Esophagus muscularis mucosa (tissue), 4 donors: ENCODE data around the gene NRXN3. TPM values are rescaled to one million over a fixed set of nuclear protein-coding genes. Genes with fewer than 3 reads are reported as not detected.

ENCODE experiments used
- DNase-seq: peaks from one replicate; pipeline ENCODE4 v3.0.0-alpha.2; 2017; ENCODE audit errors: extremely low spot score
- H3K27ac ChIP-seq, 4 donors: fragments of 200-600 bp; sonication (generic); replicated peaks in 1 of 4; 1 replicate in 3 of 4; 2 replicates in 1 of 4; pipeline ENCODE4 v1.5.1; 2016 to 2019; ENCODE audit warnings: mild to moderate bottlenecking in 1 of 4
- H3K27me3 ChIP-seq, 4 donors: fragments of 200-600 bp; sonication (generic); one replicate each; pipeline versions ENCODE4 v1.5.1 to v1.6.0; 2016 to 2019
- H3K36me3 ChIP-seq, 4 donors: fragments of 200-600 bp; sonication (generic); one replicate each; pipeline ENCODE4 v1.5.1; 2016 to 2019
- H3K4me1 ChIP-seq, 4 donors: fragments of 200-600 bp; sonication (generic); one replicate each; pipeline ENCODE4 v1.5.1; 2016 to 2019
- H3K4me3 ChIP-seq, 4 donors: fragments of 200-600 bp; sonication (generic); 1 replicate in 2 of 4; 2 replicates in 2 of 4; pipeline ENCODE4 v1.5.1; 2016 to 2019; ENCODE audit warnings: mild to moderate bottlenecking in 4 of 4, moderate library complexity in 1 of 4
- H3K9me3 ChIP-seq, 4 donors: fragments of 200-600 bp; sonication (generic); 1 replicate in 3 of 4; 2 replicates in 1 of 4; pipeline ENCODE4 v1.5.1; 2016 to 2019
- CTCF ChIP-seq, 3 experiments: fragments of 200-600 bp in 2 of 3; fragments of 450-650 bp in 1 of 3; sonication (generic) in 2 of 3; IDR thresholded peaks; one replicate each; pipeline ENCODE4 v1.5.1; 2017 to 2019; ENCODE audit warnings: antibody characterized with exemption in 3 of 3, mild to moderate bottlenecking in 2 of 3, moderate library complexity in 1 of 3
- EP300 ChIP-seq: sonication (generic); formaldehyde crosslinking; IDR thresholded peaks from one replicate; pipeline ENCODE4 v1.6.1; 2017; ENCODE audit warnings: antibody characterized with exemption
- POLR2A ChIP-seq: fragments of 450-650 bp; IDR thresholded peaks from one replicate; pipeline ENCODE4 v1.6.1; 2017; ENCODE audit warnings: antibody characterized with exemption, moderate library complexity, mild to moderate bottlenecking, low read depth
- POLR2AphosphoS5 ChIP-seq, 2 donors: sonication (generic); formaldehyde crosslinking; IDR thresholded peaks; one replicate each; pipeline ENCODE4 v1.6.1; 2017; ENCODE audit warnings: antibody characterized with exemption in 2 of 2
- WGBS: methylation state at CpG from one replicate; pipeline ENCODE4 v1.1.5; 2018; 5-methylcytosine and 5-hydroxymethylcytosine counted together
- intact Hi-C: fragments of 100-400 bp; cut with DNase I; formaldehyde crosslinking; loops from one replicate; pipeline ENCODE4 v1.15.1; 2023
- total RNA-seq, 4 donors: library from RNA; depleted of rRNA; stranded (reverse); fragments of >200 nt; gene quantifications; one replicate each; pipeline versions ENCODE4 v1.1.0 to v1.2.1, GENCODE V29; 2016

Gene NRXN3
- total RNA-seq, 4 donors from 2014 or later: 71.1 to 159 (median 122) TPM

GRCh38 chr14:78618368-78618767 lies 448.2 kb downstream of the NRXN3 start:
- intact Hi-C loops: no loop called here
- TF ChIP-seq CTCF (IDR thresholded peaks at IDR 0.05): no peak
- TF ChIP-seq POLR2AphosphoS5 (IDR thresholded peaks at IDR 0.05): no peak
- no peak for TF ChIP-seq POLR2A
- TF ChIP-seq EP300: no peak
- DNase-seq: no peak
- Histone ChIP-seq H3K9me3 (no peaks in the 10 kb centered on the region), H3K36me3 (no peaks in the 10 kb centered on the region), H3K4me3 (no peak overlapping the region), H3K4me1 (no peaks in the 10 kb centered on the region), H3K27me3 (no peaks in the 10 kb centered on the region), H3K27ac (no peak overlapping the region)
- 88% methylated on average over 6 of the region's 6 CpGs for WGBS

DNA sequence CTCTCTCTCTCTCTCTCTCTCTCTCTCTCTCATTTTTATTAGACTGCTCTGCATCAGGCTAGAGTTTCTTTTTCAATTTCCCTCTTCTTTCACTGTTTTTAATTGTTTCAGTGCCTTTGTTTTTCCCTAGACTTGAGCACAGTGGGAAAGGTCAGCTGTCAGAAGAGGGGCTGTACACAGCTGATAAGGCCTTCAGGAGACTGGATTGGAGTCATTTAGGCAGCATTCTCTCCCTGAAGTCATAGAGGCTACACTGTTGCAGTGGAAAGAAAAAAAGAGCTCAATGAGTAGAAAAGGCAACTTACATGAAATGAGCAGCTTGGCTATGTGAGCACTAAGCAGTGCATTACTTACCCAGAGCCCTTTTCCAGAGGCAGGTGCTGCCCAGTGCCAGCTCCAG lies 456.9 kb downstream of the NRXN3 start:
- no peak overlapping the region for H3K27ac ChIP-seq
- no peaks in the 10 kb centered on the region for H3K4me1 ChIP-seq
- intact Hi-C loops: no loop called here
- TF ChIP-seq POLR2A (no peak), POLR2AphosphoS5 (IDR thresholded peaks at IDR 0.05) (no peak), CTCF (IDR thresholded peaks at IDR 0.05) (no peak), EP300 (no peak)
- H3K9me3 ChIP-seq: no peaks in the 10 kb centered on the region
- H3K36me3 ChIP-seq: no peaks in the 10 kb centered on the region
- H3K4me3 ChIP-seq: no peak overlapping the region
- DNase-seq: no peak
- H3K27me3 ChIP-seq: no peaks in the 10 kb centered on the region

DNA sequence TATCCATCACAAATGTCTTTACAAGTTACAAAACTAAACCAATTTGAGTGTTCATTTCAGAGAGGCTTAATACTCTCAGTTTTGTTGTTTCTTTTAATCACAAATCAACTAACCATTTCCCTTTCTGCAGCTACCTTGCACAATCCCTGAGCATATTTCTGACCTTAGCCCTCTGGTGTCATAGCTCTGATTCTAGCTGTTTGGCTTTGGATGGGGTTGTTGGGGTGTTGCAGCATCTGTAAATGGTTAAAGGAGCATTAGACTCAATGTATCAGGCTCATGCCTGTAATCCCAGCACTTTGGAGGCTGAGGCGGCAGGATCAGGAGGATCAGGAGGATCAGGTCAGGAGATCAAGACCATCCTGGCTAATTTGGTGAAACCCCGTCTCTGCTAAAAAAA lies 461.4 kb downstream of the NRXN3 start:
- 93% methylated on average over 2 of the region's 2 CpGs for WGBS

GRCh38 chr14:78633752-78634151 lies 463.6 kb downstream of the NRXN3 start:
- H3K4me3 ChIP-seq: no peak overlapping the region
- H3K9me3 ChIP-seq: no peaks in the 10 kb centered on the region
- no peak for DNase-seq
- no peaks in the 10 kb centered on the region for H3K36me3 ChIP-seq
- intact Hi-C loops: no loop called here
- H3K4me1 ChIP-seq: no peaks in the 10 kb centered on the region
- no peak overlapping the region for H3K27ac ChIP-seq
- TF ChIP-seq POLR2A: no peak
- TF ChIP-seq POLR2AphosphoS5 (IDR thresholded peaks at IDR 0.05): no peak
- TF ChIP-seq EP300: no peak
- no peak for TF ChIP-seq CTCF (IDR thresholded peaks at IDR 0.05)
- no peaks in the 10 kb centered on the region for H3K27me3 ChIP-seq

More for the DNA sequence above, 461.4 kb downstream of the NRXN3 start:
- no peaks in the 10 kb centered on the region for H3K4me1 ChIP-seq
- TF ChIP-seq CTCF (IDR thresholded peaks at IDR 0.05): no peak
- no peak for TF ChIP-seq POLR2A
- no peak for TF ChIP-seq POLR2AphosphoS5 (IDR thresholded peaks at IDR 0.05)
- TF ChIP-seq EP300: no peak
- no peak overlapping the region for H3K4me3 ChIP-seq
- intact Hi-C loops: no loop called here
- no peaks in the 10 kb centered on the region for H3K9me3 ChIP-seq
- no peaks in the 10 kb centered on the region for H3K27me3 ChIP-seq
- H3K27ac ChIP-seq: no peak overlapping the region
- no peaks in the 10 kb centered on the region for H3K36me3 ChIP-seq
- DNase-seq: no peak

DNA sequence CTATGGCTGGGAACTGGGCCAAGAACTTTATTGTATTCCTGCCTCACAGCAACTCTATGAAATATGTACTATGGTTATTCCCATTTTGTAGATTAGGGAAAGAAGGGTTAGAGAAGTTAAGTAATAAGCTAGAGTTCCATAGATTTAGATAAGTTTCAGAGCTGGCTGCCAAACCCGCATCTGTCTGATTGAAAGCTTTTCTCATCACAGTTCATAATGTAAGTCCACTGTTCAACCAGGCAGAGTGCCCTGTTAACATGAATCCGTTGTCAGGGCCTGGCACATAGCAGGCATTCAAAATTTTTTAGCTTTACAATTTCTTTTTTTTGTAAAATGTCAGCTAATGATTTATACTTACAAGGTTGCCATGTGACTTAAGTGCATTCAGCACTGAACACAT lies 467.3 kb downstream of the NRXN3 start:
- no peaks in the 10 kb centered on the region for H3K9me3 ChIP-seq
- no peak overlapping the region for H3K4me3 ChIP-seq
- intact Hi-C loops: no loop called here
- TF ChIP-seq POLR2AphosphoS5 (IDR thresholded peaks at IDR 0.05) (no peak), POLR2A (no peak), CTCF (IDR thresholded peaks at IDR 0.05) (no peak), EP300 (no peak)
- DNase-seq: no peak
- H3K27ac ChIP-seq: no peak overlapping the region
- no peaks in the 10 kb centered on the region for H3K36me3 ChIP-seq
- WGBS: 72% methylated on average over 2 of the region's 2 CpGs
- H3K4me1 ChIP-seq: peaks cover 0 to 12% (median 4%) of the 10 kb centered on the region in 4 donors
- no peaks in the 10 kb centered on the region for H3K27me3 ChIP-seq
